Measurements from ENCODE around the gene NMRAL1. TPM values are rescaled to one million over a fixed set of nuclear protein-coding genes. Genes with fewer than 3 reads are reported as not detected.

The NMRAL1 gene
- total RNA-seq, 1 donor from 2014 or later: 28.5 TPM

GRCh38 chr16:4489030-4489429 is 14.6 kb upstream of the NMRAL1 start:
- Histone ChIP-seq H3K9me3 (ENCODE audit: insufficient read depth, low read depth, low read length) (no peaks in the 10 kb centered on the region), H3K27ac (ENCODE audit: low read depth, low read length) (peak overlapping the region; percentile 67), H3K79me2 (ENCODE audit: insufficient read depth, low read length) (peaks cover 55% of the 10 kb centered on the region), H3K4me1 (ENCODE audit: insufficient read depth, low read length) (peaks cover 19% of the 10 kb centered on the region), H2AFZ (ENCODE audit: low read depth, low read length) (no peak overlapping the region), H3K27me3 (ENCODE audit: insufficient read depth, low read length) (no peaks in the 10 kb centered on the region), H4K20me1 (ENCODE audit: insufficient read depth, low read length) (peaks cover 4% of the 10 kb centered on the region), H3K9ac (ENCODE audit: low read length) (peak overlapping the region; percentile 30), H3K4me2 (ENCODE audit: low read length) (peak overlapping the region; percentile 70), H3K4me3 (ENCODE audit: insufficient read depth, low read depth, low read length) (no peak overlapping the region), H3K36me3 (ENCODE audit: insufficient read depth, low read length) (peaks cover 2% of the 10 kb centered on the region)
- no peak for TF ChIP-seq CTCF (IDR thresholded peaks at IDR 0.05; ENCODE audit: insufficient read depth, low read depth, low read length)
- no peak for TF ChIP-seq EZH2 (IDR thresholded peaks at IDR 0.05; ENCODE audit: insufficient read depth, low read length)
- H3K4me3 Mint-ChIP-seq (ENCODE audit: unreplicated experiment): peak overlapping the region; percentile 16
- peaks cover 5% of the 10 kb centered on the region for H3K36me3 Mint-ChIP-seq (ENCODE audit: low read depth, unreplicated experiment)
- H3K27me3 Mint-ChIP-seq (ENCODE audit: low read depth, unreplicated experiment): no peaks in the 10 kb centered on the region
- peak; percentile 95 for DNase-seq (ENCODE audit: low read depth)
- peaks cover 21% of the 10 kb centered on the region for H3K4me1 Mint-ChIP-seq (ENCODE audit: low read depth, unreplicated experiment)
- peaks cover 2% of the 10 kb centered on the region for H3K9me3 Mint-ChIP-seq (ENCODE audit: unreplicated experiment)
- FAIRE-seq: peak; percentile 78
- H3K27ac Mint-ChIP-seq (ENCODE audit: unreplicated experiment): peak overlapping the region; percentile 64

GRCh38 chr16:4488499-4488967 is 14.1 kb upstream of the NMRAL1 start:
- peaks cover 52% of the 10 kb centered on the region for H3K79me2 ChIP-seq (ENCODE audit: insufficient read depth, low read length)
- Mint-ChIP-seq H3K36me3 (ENCODE audit: low read depth, unreplicated experiment) (peaks cover 5% of the 10 kb centered on the region), H3K9me3 (ENCODE audit: unreplicated experiment) (peaks cover 2% of the 10 kb centered on the region), H3K4me1 (ENCODE audit: low read depth, unreplicated experiment) (peaks cover 21% of the 10 kb centered on the region), H3K27me3 (ENCODE audit: low read depth, unreplicated experiment) (no peaks in the 10 kb centered on the region), H3K27ac (ENCODE audit: unreplicated experiment) (peak overlapping the region; percentile 64), H3K4me3 (ENCODE audit: unreplicated experiment) (no peak overlapping the region)
- H3K4me2 ChIP-seq (ENCODE audit: low read length): peak overlapping the region; percentile 70
- FAIRE-seq (no peak), DNase-seq (ENCODE audit: low read depth) (no peak)
- no peaks in the 10 kb centered on the region for H3K9me3 ChIP-seq (ENCODE audit: insufficient read depth, low read depth, low read length)
- H2AFZ ChIP-seq (ENCODE audit: low read depth, low read length): no peak overlapping the region
- peaks cover 19% of the 10 kb centered on the region for H3K4me1 ChIP-seq (ENCODE audit: insufficient read depth, low read length)
- peak overlapping the region; percentile 67 for H3K27ac ChIP-seq (ENCODE audit: low read depth, low read length)
- no peak overlapping the region for H3K4me3 ChIP-seq (ENCODE audit: insufficient read depth, low read depth, low read length)
- TF ChIP-seq EZH2 (IDR thresholded peaks at IDR 0.05; ENCODE audit: insufficient read depth, low read length): no peak
- peaks cover 2% of the 10 kb centered on the region for H3K36me3 ChIP-seq (ENCODE audit: insufficient read depth, low read length)
- H4K20me1 ChIP-seq (ENCODE audit: insufficient read depth, low read length): peaks cover 4% of the 10 kb centered on the region
- no peaks in the 10 kb centered on the region for H3K27me3 ChIP-seq (ENCODE audit: insufficient read depth, low read length)
- H3K9ac ChIP-seq (ENCODE audit: low read length): peak overlapping the region; percentile 30

GRCh38 chr16:4487955-4488498 is 13.6 kb upstream of the NMRAL1 start:
- peaks cover 19% of the 10 kb centered on the region for H3K4me1 ChIP-seq (ENCODE audit: insufficient read depth, low read length)
- H3K27me3 ChIP-seq (ENCODE audit: insufficient read depth, low read length): no peaks in the 10 kb centered on the region
- Mint-ChIP-seq H3K4me3 (ENCODE audit: unreplicated experiment) (no peak overlapping the region), H3K27me3 (ENCODE audit: low read depth, unreplicated experiment) (no peaks in the 10 kb centered on the region), H3K36me3 (ENCODE audit: low read depth, unreplicated experiment) (no peaks in the 10 kb centered on the region), H3K9me3 (ENCODE audit: unreplicated experiment) (peaks cover 2% of the 10 kb centered on the region), H3K27ac (ENCODE audit: unreplicated experiment) (peak overlapping the region; percentile 64), H3K4me1 (ENCODE audit: low read depth, unreplicated experiment) (peaks cover 19% of the 10 kb centered on the region)
- peak; percentile 74 for DNase-seq (ENCODE audit: low read depth)
- peak overlapping the region; percentile 67 for H3K27ac ChIP-seq (ENCODE audit: low read depth, low read length)
- peaks cover 7% of the 10 kb centered on the region for H4K20me1 ChIP-seq (ENCODE audit: insufficient read depth, low read length)
- H2AFZ ChIP-seq (ENCODE audit: low read depth, low read length): no peak overlapping the region
- H3K79me2 ChIP-seq (ENCODE audit: insufficient read depth, low read length): peaks cover 51% of the 10 kb centered on the region
- no peak overlapping the region for H3K4me3 ChIP-seq (ENCODE audit: insufficient read depth, low read depth, low read length)
- TF ChIP-seq EZH2 (IDR thresholded peaks at IDR 0.05; ENCODE audit: insufficient read depth, low read length): no peak
- no peak for TF ChIP-seq CTCF (IDR thresholded peaks at IDR 0.05; ENCODE audit: insufficient read depth, low read depth, low read length)
- no peak for FAIRE-seq
- H3K36me3 ChIP-seq (ENCODE audit: insufficient read depth, low read length): peaks cover 2% of the 10 kb centered on the region
- H3K9ac ChIP-seq (ENCODE audit: low read length): peak overlapping the region; percentile 30
- no peaks in the 10 kb centered on the region for H3K9me3 ChIP-seq (ENCODE audit: insufficient read depth, low read depth, low read length)
- peak overlapping the region; percentile 70 for H3K4me2 ChIP-seq (ENCODE audit: low read length)

All from astrocyte (in vitro differentiated cells and primary cell).